Stimulated activated CD8-positive, alpha-beta memory T cell treated with anti-CD3 and anti-CD28 coated beads, Interleukin-15, amount 100 ng/mL, for 24 hours (primary cell): ENCODE measurements around the gene ADORA1.

Source experiments
- DNase-seq: peaks from one replicate; pipeline ENCODE4 v3.0.0-alpha.2; 2020; ENCODE audit warnings: low read depth

Gene ADORA1

GRCh38 chr1:203122159-203122558, 5.4 kb upstream of the ADORA1 start:
- no peak for DNase-seq

DNA sequence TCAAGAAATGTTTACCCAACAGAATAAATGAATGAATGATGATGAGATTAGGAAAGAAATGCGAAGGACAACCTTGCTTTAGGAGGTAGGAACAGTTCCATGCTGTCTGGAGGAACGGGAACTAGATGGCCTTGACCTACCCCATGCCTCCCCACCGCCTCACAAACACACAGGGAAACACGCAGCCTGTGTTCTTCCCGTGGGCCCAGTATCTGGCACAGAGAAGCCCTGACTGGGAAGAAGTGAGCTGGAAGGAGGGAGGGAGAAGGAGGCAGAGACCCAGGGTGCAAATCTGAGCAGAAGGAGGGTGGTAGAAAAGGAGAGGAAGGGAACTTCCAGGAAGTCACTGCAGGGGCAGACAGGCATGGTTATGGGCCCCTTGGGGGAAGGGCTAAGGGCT, 3.5 kb upstream of the ADORA1 start:
- DNase-seq, result no peak

- DNase-seq, result no peak
These were observed 2.8 kb upstream of the ADORA1 start for GRCh38 chr1:203124546-203125317.

- DNase-seq, result no peak
These were observed 1.2 kb upstream of the ADORA1 start for GRCh38 chr1:203126151-203126865.

GRCh38 chr1:203126866-203127665, 460 bp upstream of the ADORA1 start:
- DNase-seq, result no peak

DNA sequence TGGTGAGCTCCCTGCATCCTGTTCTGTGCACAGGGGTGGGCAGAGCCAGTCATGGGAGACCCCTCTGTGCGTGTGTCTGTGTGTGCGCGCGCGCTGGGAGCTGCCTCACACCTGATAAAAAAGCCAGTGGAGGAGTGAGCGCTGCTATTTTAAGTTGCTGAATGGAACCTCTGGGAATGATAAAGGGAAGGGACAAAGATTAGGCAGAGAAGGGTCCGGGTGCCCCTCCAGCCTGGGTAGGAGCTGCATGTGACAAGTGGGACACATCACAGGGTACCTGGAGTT, 847 bp downstream of the ADORA1 start:
- no peak for DNase-seq

- no peak for DNase-seq
These were observed 1.4 kb downstream of the ADORA1 start for GRCh38 chr1:203128716-203129500.

DNA sequence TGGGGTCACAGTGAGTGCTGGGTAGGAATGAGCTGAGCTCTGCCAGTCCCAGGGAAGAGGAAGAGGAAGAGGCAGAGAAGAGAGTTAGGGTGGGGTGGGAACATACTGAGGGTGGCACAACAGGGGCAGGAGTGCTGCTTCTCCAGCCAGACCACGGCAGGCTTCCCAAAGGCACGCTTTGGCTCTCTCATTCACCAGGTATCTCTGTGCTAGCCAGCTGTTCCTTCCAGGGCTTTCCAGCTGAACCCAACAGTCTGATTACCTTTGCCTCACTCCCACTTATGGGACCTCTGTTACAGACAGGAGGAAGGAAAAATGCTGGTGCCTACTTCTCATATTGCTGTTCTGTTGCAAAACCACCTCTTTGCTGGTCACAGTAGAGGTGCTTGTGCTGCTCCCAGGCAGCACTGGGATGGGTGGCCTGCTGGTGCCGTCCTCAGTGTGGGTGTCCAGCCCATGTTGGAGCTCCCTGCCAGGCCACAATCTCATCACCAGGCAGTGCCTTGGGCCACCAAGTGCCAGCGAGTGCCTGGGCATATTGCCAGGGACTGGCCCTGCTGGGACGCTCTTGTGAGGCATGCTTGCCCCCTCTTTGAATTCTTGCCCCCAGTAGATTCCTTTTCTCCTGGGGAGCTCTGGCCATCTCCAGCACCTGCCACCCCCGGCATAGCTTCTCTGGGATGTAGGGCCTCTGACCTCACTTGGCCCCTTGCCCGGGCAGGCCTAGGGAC, 2.1 kb downstream of the ADORA1 start:
- DNase-seq, result no peak

GRCh38 chr1:203130358-203130985, 2.9 kb downstream of the ADORA1 start:
- DNase-seq, result no peak

DNA sequence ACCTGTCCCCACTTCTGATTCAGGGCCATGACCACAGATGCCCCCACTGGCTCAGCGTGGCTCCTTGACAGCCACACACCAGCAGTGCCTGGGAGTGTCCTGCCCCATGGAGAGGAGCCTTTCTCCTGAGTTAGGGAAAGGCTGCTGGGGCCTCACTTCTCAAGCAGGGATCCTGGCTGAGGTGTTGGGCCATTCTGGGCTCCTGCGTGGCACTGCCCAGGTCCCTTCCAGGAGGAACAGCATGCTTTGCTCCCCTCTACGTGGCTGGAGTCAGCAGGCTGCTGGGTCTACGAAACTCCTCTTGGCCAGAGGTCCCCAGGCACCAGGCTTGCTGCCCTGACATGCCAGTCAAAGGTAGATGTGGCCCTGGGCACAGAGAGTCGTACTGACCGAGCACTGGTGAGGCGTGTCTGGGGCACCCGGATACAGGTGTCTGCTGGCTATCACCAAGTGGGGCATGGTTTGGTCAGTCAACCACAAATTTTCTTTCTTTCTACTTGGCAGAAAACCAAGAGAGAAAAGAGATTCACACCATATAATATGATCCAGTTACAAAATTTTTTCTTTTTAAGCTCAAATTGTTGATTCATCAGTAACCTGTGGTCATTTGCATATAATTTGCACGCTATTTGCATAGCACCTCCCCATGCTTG, 4.1 kb downstream of the ADORA1 start:
- DNase-seq, result no peak

GRCh38 chr1:203133970-203134725, 6.6 kb downstream of the ADORA1 start:
- DNase-seq, result no peak

- DNase-seq, result no peak
These were observed 8.2 kb downstream of the ADORA1 start for GRCh38 chr1:203135636-203136305.

DNA sequence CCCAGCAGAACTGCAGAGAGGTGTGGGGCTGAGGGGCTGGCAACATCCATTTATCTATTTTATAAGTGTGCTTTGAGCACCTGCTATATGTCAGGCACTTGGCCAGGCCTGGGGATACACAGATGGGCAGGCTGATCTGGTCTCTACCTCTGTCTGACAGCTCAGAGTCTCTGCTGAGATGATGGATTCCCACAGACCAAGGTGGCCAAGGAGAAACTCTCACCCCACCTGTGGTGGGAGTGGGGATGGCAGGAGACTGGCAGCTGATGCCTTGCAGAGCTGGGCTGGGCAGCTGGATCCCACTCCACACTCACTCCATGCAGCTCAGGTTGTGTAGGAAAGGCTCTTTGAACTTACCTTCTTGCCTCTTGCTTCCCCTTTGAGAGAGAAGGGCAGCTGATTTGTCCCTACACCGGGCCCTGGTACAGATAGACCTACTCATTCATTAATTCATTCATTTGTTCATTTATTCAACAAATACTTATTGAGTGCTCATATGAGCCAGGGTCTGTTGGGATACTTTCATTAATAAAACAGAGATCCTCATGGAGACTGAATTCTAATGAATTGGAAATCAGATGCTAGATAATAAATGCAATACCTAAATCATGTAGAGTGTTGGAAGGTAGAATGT, 9.0 kb downstream of the ADORA1 start:
- no peak for DNase-seq

DNA sequence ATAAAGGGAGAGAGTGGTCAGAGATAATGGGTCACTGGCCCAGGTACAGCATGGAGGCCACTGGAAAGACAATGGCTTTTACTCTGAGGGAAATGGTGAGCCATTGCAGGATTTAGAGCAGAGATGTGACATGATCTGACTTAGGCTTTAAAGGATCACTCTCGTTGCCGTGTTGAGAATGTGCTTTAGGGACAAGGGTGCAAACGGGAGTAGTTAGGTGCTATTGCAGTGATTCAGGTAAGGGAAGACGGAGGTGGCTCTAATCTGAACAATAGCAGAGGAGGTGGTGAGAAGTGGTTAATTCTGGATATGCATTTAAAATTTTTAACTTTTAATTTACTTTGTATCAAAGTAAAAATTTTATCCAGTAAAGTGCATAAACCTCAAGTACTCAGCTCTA, 9.8 kb downstream of the ADORA1 start:
- no peak for DNase-seq

- DNase-seq, result no peak
These were observed 10.5 kb downstream of the ADORA1 start for GRCh38 chr1:203138066-203138465.

- no peak for DNase-seq
These were observed 12.5 kb downstream of the ADORA1 start for GRCh38 chr1:203139976-203140475.

GRCh38 chr1:203140743-203141520, 13.4 kb downstream of the ADORA1 start:
- DNase-seq, result no peak

GRCh38 chr1:203142124-203142523, 14.6 kb downstream of the ADORA1 start:
- DNase-seq, result no peak
